B cell (primary cell): ENCODE measurements around the gene TAL1.

Source experiments
- EZH2 ChIP-seq: IDR thresholded peaks from 2 replicates; pipeline ENCODE4 v1.6.1; 2012; ENCODE audit warnings: borderline replicate concordance, low read depth, mild to moderate bottlenecking, moderate library complexity, low read length; ENCODE audit not compliant: insufficient read depth, poor library complexity, severe bottlenecking
- TF ChIP-seq, protein P1 (sequence below): fragments of 200-600 bp; IDR thresholded peaks from one replicate; pipeline ENCODE4 v1.8.0; 2022; ENCODE audit warnings: antibody characterized with exemption, mild to moderate bottlenecking

DNA sequence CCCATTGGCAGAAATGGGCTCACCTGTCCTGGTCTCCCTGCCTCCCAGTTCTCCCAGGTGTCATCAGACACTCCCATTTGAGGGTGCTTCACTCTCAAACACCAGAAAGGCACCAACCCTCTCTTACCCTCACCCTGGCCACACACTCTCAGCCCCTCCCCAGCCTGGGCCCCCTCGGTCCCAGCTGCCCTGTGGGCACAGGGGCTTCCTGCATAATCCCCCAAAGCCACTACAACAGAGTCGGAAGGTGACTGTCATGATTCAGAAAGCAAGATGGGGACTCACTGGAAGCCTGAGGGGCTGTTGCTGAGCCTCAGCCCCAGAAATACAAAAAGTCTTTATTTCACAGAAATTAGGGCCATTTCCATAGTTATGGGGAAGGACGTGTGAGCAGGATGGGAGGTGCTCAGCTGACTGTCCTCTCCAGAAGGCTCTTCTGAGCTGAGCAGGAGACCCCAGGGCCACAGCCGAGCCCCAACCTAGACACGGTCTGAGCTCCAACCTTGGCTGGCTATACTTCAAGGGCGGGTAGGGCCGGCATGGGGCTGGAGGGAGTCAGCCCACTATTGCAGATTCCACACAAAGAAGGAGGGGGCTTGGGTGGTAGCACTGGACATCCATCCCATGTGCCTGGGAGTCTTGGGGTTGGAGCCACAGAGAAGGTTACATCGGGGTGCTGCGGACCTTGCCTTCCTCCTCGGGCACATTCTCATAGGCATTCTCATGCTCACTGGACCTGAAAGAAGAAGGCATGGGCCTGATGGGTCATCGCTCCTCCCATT is 48.5 kb downstream of the TAL1 start:
- TF ChIP-seq, protein P1, sequence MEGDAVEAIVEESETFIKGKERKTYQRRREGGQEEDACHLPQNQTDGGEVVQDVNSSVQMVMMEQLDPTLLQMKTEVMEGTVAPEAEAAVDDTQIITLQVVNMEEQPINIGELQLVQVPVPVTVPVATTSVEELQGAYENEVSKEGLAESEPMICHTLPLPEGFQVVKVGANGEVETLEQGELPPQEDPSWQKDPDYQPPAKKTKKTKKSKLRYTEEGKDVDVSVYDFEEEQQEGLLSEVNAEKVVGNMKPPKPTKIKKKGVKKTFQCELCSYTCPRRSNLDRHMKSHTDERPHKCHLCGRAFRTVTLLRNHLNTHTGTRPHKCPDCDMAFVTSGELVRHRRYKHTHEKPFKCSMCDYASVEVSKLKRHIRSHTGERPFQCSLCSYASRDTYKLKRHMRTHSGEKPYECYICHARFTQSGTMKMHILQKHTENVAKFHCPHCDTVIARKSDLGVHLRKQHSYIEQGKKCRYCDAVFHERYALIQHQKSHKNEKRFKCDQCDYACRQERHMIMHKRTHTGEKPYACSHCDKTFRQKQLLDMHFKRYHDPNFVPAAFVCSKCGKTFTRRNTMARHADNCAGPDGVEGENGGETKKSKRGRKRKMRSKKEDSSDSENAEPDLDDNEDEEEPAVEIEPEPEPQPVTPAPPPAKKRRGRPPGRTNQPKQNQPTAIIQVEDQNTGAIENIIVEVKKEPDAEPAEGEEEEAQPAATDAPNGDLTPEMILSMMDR: no peak
- TF ChIP-seq EZH2: no peak
